Stimulated activated CD4-positive, alpha-beta T cell treated with anti-CD3 and anti-CD28 coated beads, Interleukin-12 subunit alpha, Interleukin-12 subunit beta, amount 100 ng/mL, for 24 hours (primary cell): ENCODE data around the gene PAPLN.
"Not testable (repeated sequence)": the region's sequence is repeated elsewhere in the genome, so short reads cannot be mapped to it uniquely, and the experiment has no call there.

Experiments used
- DNase-seq, 2 experiments: peaks; one replicate each; pipeline ENCODE4 v3.0.0-alpha.2; 2020; ENCODE audit warnings: low read depth in 2 of 2

Gene PAPLN

DNA sequence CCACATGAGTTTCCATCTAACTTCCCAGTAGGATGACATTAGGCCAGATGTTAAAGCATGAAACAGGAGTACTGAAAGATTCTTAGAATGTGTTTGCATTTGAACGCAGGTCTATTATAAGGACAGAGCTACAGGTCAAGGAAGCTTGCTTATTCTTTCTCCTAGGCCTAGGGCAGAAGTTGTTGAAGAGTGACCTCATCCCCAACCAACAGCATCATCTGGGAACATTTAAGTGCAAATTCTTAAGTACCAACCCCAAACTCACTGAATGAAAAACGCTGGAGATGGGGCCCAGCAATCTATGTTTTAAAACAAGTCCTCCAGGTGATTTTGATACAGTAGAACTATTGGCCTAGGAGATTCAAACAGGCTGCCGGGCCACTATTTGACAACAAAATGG lies 52.4 kb downstream of the PAPLN start:
- no peak for DNase-seq

- no peak for DNase-seq
These were observed 53.0 kb downstream of the PAPLN start for GRCh38 chr14:73290279-73290678.

DNA sequence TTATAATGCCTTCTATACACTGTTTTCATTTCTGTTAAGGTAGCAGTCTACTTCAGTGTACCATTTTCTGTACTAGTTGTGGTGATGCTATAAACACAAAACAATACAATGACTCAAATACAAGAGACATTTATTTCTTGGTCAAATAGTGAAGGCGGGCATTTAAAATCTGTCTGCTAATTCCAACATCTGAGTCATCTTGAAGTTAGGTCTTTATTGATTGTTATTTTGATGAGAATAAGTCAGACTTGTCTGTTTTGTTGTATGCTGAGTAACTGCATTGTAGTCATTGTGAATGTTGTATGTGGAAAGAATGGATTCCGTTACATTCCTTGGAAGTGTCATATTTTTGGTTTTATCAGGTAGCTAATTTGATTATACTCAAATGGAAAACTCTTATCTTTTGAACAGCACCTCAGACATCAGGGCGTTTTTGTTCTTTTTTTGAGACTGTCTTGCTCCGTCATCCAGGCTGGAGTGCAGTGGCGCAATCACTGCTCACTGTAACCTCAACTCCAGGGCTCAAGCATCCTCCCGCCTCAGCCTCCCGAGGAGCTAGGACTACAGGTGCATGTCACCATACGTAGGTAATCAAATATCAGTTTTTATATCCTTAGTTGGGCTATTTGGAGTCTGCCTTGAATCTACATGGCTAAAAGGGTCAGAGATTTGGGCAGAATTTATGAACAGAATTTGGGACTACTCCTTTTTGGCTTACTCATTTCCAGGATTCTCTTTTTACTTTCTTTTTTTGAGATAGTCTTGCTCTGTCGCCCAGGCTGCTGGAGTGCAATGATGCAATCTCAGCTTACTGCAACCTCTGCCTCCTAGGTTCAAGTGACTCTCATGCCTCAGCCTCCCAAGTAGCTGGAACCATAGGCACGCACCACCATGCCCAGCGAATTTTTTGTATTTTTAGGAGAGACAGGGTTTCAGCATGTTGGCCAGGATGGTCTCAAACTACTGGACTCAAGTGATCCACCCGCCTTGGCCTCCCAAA lies 56.8 kb downstream of the PAPLN start:
- DNase-seq: no peak

- DNase-seq: no peak
These were observed 58.0 kb downstream of the PAPLN start for GRCh38 chr14:73295198-73295796.

DNA sequence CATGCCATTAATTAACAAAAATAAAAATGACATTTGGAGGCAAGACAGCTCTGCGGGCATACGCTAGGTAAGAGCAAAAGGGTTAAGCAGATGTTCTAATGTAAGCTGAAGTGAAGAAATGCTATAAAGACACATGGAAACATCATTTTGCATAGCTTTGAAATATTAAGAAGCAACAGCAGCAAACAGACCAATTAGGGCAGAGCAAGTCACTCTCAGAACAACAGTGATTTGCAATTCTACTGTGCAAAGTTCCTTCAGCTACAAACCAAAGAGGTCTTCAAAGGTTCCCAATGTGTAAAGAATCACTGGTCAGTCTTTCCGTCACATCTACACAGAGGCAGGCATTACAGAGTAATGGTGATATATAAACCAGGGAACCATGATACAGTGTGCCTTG lies 68.2 kb downstream of the PAPLN start:
- no peak for DNase-seq

- no peak for DNase-seq
These were observed 70.0 kb downstream of the PAPLN start for GRCh38 chr14:73307261-73307660.

DNA sequence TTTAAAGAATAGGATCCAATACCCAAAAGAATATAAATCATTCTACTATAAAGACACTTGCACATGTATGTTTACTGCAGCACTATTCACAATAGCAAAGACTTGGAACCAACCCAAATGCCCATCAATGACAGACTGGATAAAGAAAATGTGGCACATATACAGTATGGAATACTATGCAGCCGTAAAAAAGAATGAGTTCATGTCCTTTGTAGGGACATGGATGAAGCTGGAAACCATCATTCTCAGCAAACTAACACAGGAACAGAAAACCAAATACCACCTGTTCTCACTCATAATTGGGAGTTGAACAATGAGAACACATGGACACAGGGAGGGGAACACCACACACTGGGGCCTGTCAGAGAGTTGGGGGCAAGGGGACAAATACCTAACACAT lies 71.9 kb downstream of the PAPLN start:
- not testable (repeated sequence) for DNase-seq

DNA sequence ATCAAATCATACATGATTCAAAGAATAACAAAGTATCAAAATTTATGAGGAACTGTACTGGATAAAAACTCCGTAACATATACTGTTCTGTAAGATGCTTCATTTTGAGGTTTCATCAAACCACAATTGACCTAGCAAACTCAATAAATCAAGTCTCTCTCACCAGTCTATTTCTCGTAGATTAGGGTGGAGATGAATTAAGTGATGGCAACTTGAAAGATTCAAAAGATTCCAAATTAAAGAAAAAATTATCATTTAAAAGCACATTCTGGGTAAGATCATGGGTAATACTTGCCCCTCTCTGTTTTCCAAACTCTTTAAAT lies 74.4 kb downstream of the PAPLN start:
- DNase-seq: no peak

DNA sequence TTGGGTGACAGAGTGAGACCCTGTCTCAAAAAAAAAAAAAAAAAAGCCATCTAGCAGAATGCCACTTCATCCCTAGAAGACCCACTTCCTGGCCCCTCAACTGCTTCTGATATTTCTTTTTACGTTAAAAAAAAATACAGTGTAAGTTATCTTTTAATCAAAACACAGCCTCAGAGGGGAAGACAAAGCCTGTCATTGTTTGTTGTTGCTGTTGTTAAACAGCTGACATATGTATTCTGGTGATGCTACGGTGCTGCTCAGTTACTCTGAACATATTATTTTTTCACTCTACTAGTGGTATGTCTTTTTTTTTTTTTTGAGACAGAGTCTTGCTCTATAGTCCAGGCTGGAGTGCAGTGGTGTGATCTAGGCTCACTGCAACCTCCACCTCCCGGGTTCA lies 75.4 kb downstream of the PAPLN start:
- DNase-seq: no peak

GRCh38 chr14:73313151-73313550 lies 75.8 kb downstream of the PAPLN start:
- DNase-seq: no peak

GRCh38 chr14:73323896-73324399 lies 86.6 kb downstream of the PAPLN start:
- no peak for DNase-seq
